Measurements from ENCODE around the gene CPNE7. TPM values are rescaled to one million over a fixed set of nuclear protein-coding genes. Genes with fewer than 3 reads are reported as not detected.

CPNE7 gene
- total RNA-seq, 1 donor from 2014 or later = 1.2 TPM

DNA sequence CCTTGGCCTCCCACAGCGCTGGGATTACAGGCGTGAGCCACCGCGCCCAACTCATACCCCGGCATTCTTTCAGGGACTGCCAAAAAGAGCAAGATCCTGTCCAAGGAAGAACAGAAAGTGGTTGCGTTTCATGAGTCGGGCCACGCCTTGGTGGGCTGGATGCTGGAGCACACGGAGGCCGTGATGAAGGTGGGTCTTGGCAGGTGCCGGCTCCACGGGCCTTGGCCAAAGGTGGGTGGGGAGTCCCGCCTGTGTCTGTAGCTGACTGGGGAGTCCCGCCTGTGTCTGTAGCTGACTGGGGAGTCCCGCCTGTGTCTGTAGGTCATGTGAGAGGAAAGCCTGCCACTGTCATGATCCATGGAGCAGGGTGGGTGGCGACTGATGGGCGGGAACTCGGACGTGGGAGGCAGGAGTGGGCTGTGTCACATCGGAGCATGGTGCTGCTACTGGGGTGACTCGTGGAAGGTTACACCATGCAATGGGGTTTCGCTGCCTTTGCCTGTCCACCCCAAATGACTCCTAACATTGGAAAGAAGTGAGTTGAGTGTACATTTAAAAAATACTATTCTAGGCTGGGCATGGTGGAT is 25.0 kb upstream of the CPNE7 start:
- TF ChIP-seq, protein P1, sequence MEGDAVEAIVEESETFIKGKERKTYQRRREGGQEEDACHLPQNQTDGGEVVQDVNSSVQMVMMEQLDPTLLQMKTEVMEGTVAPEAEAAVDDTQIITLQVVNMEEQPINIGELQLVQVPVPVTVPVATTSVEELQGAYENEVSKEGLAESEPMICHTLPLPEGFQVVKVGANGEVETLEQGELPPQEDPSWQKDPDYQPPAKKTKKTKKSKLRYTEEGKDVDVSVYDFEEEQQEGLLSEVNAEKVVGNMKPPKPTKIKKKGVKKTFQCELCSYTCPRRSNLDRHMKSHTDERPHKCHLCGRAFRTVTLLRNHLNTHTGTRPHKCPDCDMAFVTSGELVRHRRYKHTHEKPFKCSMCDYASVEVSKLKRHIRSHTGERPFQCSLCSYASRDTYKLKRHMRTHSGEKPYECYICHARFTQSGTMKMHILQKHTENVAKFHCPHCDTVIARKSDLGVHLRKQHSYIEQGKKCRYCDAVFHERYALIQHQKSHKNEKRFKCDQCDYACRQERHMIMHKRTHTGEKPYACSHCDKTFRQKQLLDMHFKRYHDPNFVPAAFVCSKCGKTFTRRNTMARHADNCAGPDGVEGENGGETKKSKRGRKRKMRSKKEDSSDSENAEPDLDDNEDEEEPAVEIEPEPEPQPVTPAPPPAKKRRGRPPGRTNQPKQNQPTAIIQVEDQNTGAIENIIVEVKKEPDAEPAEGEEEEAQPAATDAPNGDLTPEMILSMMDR (IDR thresholded peaks at IDR 0.05; ENCODE audit: unreplicated experiment) = no peak
- no peak for DNase-seq (ENCODE audit: low spot score in 2 of 2, unreplicated experiment in 2 of 2)
- Mint-ChIP-seq H3K27ac (no peak overlapping the region), H3K36me3 (peaks cover 27% of the 10 kb centered on the region), H3K9me3 (no peaks in the 10 kb centered on the region), H3K4me1 (no peaks in the 10 kb centered on the region), H3K4me3 (no peak overlapping the region), H3K27me3 (ENCODE audit: low read depth) (no peaks in the 10 kb centered on the region)

DNA sequence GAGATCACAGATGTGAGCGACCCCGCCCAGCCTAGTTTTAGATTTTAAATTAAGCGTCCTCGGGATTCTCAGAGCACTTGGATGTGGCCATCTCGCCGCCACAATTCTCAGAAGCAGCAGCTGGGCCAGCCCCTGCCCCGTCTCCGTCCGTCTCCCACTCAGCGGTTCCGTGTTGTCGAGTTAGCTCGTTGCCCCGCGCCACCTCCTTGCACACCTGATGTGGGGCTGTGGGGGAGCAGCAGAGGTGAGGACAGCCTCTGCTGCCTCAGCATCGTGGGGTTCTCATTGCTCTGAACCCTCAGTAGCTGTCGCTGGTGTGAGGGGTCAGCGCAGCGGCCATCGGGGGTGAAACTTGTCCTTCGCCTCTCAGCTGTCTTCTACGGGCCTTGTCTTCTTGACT is 23.2 kb upstream of the CPNE7 start:
- no peak for DNase-seq (ENCODE audit: low spot score in 2 of 2, unreplicated experiment in 2 of 2)
- H3K4me3 Mint-ChIP-seq = no peak overlapping the region
- H3K4me1 Mint-ChIP-seq = no peaks in the 10 kb centered on the region
- no peaks in the 10 kb centered on the region for H3K9me3 Mint-ChIP-seq
- no peaks in the 10 kb centered on the region for H3K27me3 Mint-ChIP-seq (ENCODE audit: low read depth)
- H3K36me3 Mint-ChIP-seq = peaks cover 29% of the 10 kb centered on the region
- TF ChIP-seq, protein P1 (IDR thresholded peaks at IDR 0.05; ENCODE audit: unreplicated experiment) = no peak
- H3K27ac Mint-ChIP-seq = no peak overlapping the region

DNA sequence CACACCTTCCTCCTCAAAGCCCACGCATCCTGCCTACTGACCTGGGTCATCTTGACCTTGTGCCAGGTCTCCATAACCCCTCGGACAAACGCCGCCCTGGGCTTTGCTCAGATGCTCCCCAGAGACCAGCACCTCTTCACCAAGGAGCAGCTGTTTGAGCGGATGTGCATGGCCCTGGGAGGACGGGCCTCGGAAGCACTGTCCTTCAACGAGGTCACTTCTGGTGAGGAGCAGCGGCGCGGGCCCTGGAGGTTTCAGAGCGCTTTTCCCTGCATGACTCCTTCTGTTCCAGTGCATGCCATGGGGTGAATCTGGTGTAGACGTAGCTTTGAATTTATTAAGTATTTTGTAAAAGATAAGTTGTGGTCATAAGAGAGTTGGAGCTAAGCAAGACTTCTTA is 22.6 kb upstream of the CPNE7 start:
- peaks cover 29% of the 10 kb centered on the region for H3K36me3 Mint-ChIP-seq

DNA sequence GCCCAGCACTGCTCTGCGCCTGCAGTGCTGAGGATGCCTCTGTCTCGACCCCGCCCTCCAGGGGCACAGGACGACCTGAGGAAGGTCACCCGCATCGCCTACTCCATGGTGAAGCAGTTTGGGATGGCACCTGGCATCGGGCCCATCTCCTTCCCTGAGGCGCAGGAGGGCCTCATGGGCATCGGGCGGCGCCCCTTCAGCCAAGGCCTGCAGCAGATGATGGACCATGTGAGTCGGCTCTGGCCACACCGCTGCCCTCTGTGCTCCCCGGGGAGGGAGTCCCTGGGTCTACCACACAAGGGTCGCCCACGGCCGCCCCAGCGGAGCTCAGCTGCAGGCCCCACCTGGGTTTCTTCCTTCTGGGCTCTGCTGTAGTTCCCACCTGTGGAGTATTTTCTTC is 21.8 kb upstream of the CPNE7 start:
- DNase-seq (ENCODE audit: low spot score in 2 of 2, unreplicated experiment in 2 of 2) = no peak
- no peaks in the 10 kb centered on the region for H3K4me1 Mint-ChIP-seq
- no peak overlapping the region for H3K27ac Mint-ChIP-seq
- no peaks in the 10 kb centered on the region for H3K9me3 Mint-ChIP-seq
- H3K36me3 Mint-ChIP-seq = peaks cover 26% of the 10 kb centered on the region
- H3K27me3 Mint-ChIP-seq (ENCODE audit: low read depth) = no peaks in the 10 kb centered on the region
- H3K4me3 Mint-ChIP-seq = no peak overlapping the region
- TF ChIP-seq, protein P1 (IDR thresholded peaks at IDR 0.05; ENCODE audit: unreplicated experiment) = no peak

More for the DNA sequence above, 22.6 kb upstream of the CPNE7 start:
- Mint-ChIP-seq H3K4me1 (no peaks in the 10 kb centered on the region), H3K4me3 (no peak overlapping the region), H3K27ac (no peak overlapping the region), H3K9me3 (no peaks in the 10 kb centered on the region), H3K27me3 (ENCODE audit: low read depth) (no peaks in the 10 kb centered on the region)
- TF ChIP-seq, protein P1 (IDR thresholded peaks at IDR 0.05; ENCODE audit: unreplicated experiment) = no peak
- no peak for DNase-seq (ENCODE audit: low spot score in 2 of 2, unreplicated experiment in 2 of 2)

DNA sequence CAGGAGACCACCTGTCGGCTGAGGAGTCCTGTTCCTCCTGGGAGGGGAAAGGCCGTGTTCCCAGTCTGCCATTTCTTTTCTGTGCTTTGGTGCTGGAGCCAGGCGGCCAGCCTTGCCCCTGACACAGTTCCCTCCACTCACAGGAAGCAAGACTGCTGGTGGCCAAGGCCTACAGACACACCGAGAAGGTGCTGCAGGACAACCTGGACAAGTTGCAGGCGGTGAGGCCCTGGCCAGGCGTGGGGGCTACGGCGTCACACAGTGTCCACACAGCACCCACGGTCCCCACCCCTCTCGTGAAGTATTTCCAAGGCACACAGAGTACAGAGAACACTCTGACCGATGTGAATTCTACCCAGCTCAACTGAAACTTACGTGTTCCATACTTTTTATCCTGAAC is 21.2 kb upstream of the CPNE7 start:
- Mint-ChIP-seq H3K36me3 (peaks cover 22% of the 10 kb centered on the region), H3K27ac (no peak overlapping the region)
- TF ChIP-seq, protein P1 (IDR thresholded peaks at IDR 0.05; ENCODE audit: unreplicated experiment) = no peak

DNA sequence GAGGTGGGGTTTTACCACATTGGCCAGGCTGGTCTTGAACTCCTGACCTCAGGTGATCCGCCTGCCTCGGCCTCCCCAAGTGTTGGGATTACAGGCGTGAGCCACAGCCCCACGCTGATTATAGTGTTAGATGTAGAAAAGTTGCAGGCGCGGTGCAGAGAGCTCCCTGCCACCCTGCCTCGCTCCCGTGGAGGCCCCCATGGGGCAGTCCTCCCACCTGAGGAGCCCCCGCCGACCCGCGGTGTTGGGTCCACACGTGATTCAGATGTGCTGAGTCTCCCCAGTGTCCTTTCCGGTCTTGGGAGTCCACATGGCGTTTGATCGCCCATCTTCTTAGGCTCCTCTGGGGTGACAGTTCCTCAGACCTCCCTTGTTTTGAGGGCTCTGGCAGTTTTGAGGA is 20.3 kb upstream of the CPNE7 start:
- no peaks in the 10 kb centered on the region for H3K9me3 Mint-ChIP-seq
- H3K4me3 Mint-ChIP-seq = no peak overlapping the region
- H3K36me3 Mint-ChIP-seq = peaks cover 19% of the 10 kb centered on the region

More for the DNA sequence above, 21.2 kb upstream of the CPNE7 start:
- Mint-ChIP-seq H3K27me3 (ENCODE audit: low read depth) (no peaks in the 10 kb centered on the region), H3K4me1 (no peaks in the 10 kb centered on the region), H3K4me3 (no peak overlapping the region), H3K9me3 (no peaks in the 10 kb centered on the region)
- DNase-seq (ENCODE audit: low spot score in 2 of 2, unreplicated experiment in 2 of 2) = no peak

More for the DNA sequence above, 20.3 kb upstream of the CPNE7 start:
- TF ChIP-seq, protein P1 (IDR thresholded peaks at IDR 0.05; ENCODE audit: unreplicated experiment) = no peak
- H3K4me1 Mint-ChIP-seq = peaks cover 7% of the 10 kb centered on the region
- no peaks in the 10 kb centered on the region for H3K27me3 Mint-ChIP-seq (ENCODE audit: low read depth)
- H3K27ac Mint-ChIP-seq = no peak overlapping the region
- no peak for DNase-seq (ENCODE audit: low spot score in 2 of 2, unreplicated experiment in 2 of 2)

All from mesothelial cell of epicardium (in vitro differentiated cells).